Pericardium fibroblast (primary cell): ENCODE measurements around the gene CLEC4F. TPM values are rescaled to one million over a fixed set of nuclear protein-coding genes. Genes with fewer than 3 reads are reported as not detected.

Source experiments
- total RNA-seq: library from RNA; depleted of rRNA; stranded (reverse); fragments of >200 nt; gene quantifications from 2 replicates; pipeline ENCODE4 v1.2.3, GENCODE V29; 2015

The CLEC4F gene
- not detected in 2 replicates for total RNA-seq

GRCh38 chr2:70820499-70820898 lies at the start of gene CLEC4F:
Gene CLEC4F (minus strand): TSS chr2:70820599. CDS start chr2:70820523, 76 bp downstream.

GRCh38 chr2:70835643-70836042 lies 15.2 kb upstream of the CLEC4F start, which contains the start of gene CD207:
Gene CD207 (minus strand): TSS chr2:70835816. CDS start chr2:70835776, 40 bp downstream.

GRCh38 chr2:70790136-70790828 lies 30.1 kb downstream of the CLEC4F start, which contains the start of gene FIGLA:
Gene FIGLA (minus strand): TSS chr2:70790643. CDS start chr2:70790638, 5 bp downstream.

GRCh38 chr2:70767699-70768589 lies 52.5 kb downstream of the CLEC4F start, which contains the start of gene ADD2:
Gene ADD2 (minus strand): TSS chr2:70768200. CDS start chr2:70706408, 61,792 bp downstream.

Other genes with a start within 250 kb of the CLEC4F start
- 0.12 and 1.2 TPM in 2 replicates for gene ADD2, start 52.4 kb downstream of the CLEC4F start, total RNA-seq
- not detected in 2 replicates for gene FIGLA, start 30.0 kb downstream of the CLEC4F start, total RNA-seq
- gene CD207, start 15.2 kb upstream of the CLEC4F start, total RNA-seq = not detected in 2 replicates
- gene VAX2, start 80.0 kb upstream of the CLEC4F start, total RNA-seq = 1.4 and 1.5 TPM in 2 replicates
- gene ATP6V1B1, start 115.3 kb upstream of the CLEC4F start, total RNA-seq = 0.51 and 0.93 TPM in 2 replicates
- gene ANKRD53, start 158.0 kb upstream of the CLEC4F start, total RNA-seq = 0.12 and 0.77 TPM in 2 replicates
- 28.8 and 38.5 TPM in 2 replicates for gene TEX261, start 174.3 kb upstream of the CLEC4F start, total RNA-seq
- gene NAGK, start 248.0 kb upstream of the CLEC4F start, total RNA-seq = 49.2 and 82.3 TPM in 2 replicates